Measurements from ENCODE around the gene CCDC187. TPM values are rescaled to one million over a fixed set of nuclear protein-coding genes. Genes with fewer than 3 reads are reported as not detected.
A peak's percentile ranks its signal among the peaks of the same experiment; 100 is the strongest.

CCDC187 gene
- total RNA-seq, 6 experiments from 2014 or later = 0.09 to 0.80 (median 0.62) TPM; not detected in 3

- Histone ChIP-seq H3K27me3 (no peaks in the 10 kb centered on the region), H3K36me3 (no peaks in the 10 kb centered on the region), H3K9me3 (peaks cover 0 to 4% (median 0%) of the 10 kb centered on the region in 4 donors), H3K27ac (no peak overlapping the region), H3K4me3 (no peak overlapping the region), H3K4me1 (no peaks in the 10 kb centered on the region)
- DNase-seq = no peak
- intact Hi-C loops (cut with DNase I) = no loop called here
- 80% methylated on average over 1 of the region's 12 CpGs for WGBS (ENCODE audit: insufficient coverage, low coverage, low lambda C conversion rate, missing lambda C conversion rate)
- peak; percentile 60 to 70 (median 63) for ATAC-seq
- TF ChIP-seq POLR2A (IDR thresholded peaks at IDR 0.05) = no peak
- peak; percentile 52 to 69 (median 54) for TF ChIP-seq CTCF (IDR thresholded peaks at IDR 0.05)
These were observed 8.5 kb upstream of the CCDC187 start for GRCh38 chr9:136312436-136312835.

GRCh38 chr9:136312009-136312375 lies 8.1 kb upstream of the CCDC187 start:
- no peaks in the 10 kb centered on the region for H3K4me1 ChIP-seq
- WGBS (ENCODE audit: insufficient coverage, low coverage, low lambda C conversion rate, missing lambda C conversion rate) = no CpG with 5 or more reads among the region's 10 CpGs
- peaks cover 0 to 4% (median 0%) of the 10 kb centered on the region in 4 donors for H3K9me3 ChIP-seq
- H3K4me3 ChIP-seq = no peak overlapping the region
- no peak for ATAC-seq
- no peaks in the 10 kb centered on the region for H3K36me3 ChIP-seq
- intact Hi-C loops (cut with DNase I) = no loop called here
- no peak for DNase-seq
- no peak for TF ChIP-seq POLR2A (IDR thresholded peaks at IDR 0.05)
- TF ChIP-seq CTCF (IDR thresholded peaks at IDR 0.05) = no peak
- no peak overlapping the region for H3K27ac ChIP-seq
- no peaks in the 10 kb centered on the region for H3K27me3 ChIP-seq

GRCh38 chr9:136311051-136312008 lies 7.4 kb upstream of the CCDC187 start:
- no peak for TF ChIP-seq CTCF (IDR thresholded peaks at IDR 0.05)
- no peak for TF ChIP-seq POLR2A (IDR thresholded peaks at IDR 0.05)
- intact Hi-C loops (cut with DNase I) = no loop called here

DNA sequence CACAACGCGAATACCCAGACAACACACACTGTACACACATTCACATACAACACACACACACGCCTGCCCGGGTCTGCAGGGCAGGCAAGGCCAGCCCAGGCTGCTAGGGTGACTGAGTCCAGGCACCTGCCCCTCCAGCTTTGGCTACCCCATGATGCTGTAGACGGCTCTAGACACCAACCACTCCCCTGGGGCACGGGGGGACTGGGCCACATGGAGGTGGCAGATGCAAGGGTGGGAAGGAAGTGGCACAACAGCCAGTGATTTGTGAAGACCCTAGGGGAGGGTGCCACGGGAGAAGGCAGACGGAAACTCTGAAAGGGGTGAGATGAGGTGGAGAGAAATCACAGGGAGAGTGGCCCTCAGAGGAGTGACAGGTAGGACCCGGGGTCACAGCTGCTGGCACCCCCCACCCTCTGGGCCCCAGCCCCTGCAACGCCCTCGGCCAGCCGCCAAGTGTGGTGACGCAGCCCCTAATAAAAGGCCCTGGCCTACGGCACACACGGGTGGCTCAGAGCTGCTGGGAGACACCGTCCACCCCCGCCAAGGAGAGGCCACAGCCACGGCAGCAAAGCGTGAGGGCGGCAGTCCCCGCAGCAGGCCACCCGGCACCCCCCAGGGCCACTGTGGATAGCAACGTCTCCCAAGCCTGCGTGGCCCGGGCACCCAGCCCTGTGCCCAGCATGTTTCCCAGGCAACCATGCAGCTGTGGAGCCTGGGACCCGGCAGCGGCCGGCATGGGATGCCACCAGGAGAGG lies 6.6 kb upstream of the CCDC187 start:
- intact Hi-C loops (cut with DNase I) = no loop called here
- Histone ChIP-seq H3K36me3 (no peaks in the 10 kb centered on the region), H3K27me3 (no peaks in the 10 kb centered on the region), H3K4me1 (no peaks in the 10 kb centered on the region), H3K9me3 (peaks cover 0 to 4% (median 0%) of the 10 kb centered on the region in 4 donors), H3K4me3 (no peak overlapping the region), H3K27ac (no peak overlapping the region)
- no peak for TF ChIP-seq CTCF (IDR thresholded peaks at IDR 0.05)
- TF ChIP-seq POLR2A (IDR thresholded peaks at IDR 0.05) = no peak
- 35% methylated on average over 6 of the region's 28 CpGs for WGBS (ENCODE audit: insufficient coverage, low coverage, low lambda C conversion rate, missing lambda C conversion rate)
- DNase-seq (no peak), ATAC-seq (no peak)

More at GRCh38 chr9:136311051-136312008, 7.4 kb upstream of the CCDC187 start:
- WGBS (ENCODE audit: insufficient coverage, low coverage, low lambda C conversion rate, missing lambda C conversion rate) = no CpG with 5 or more reads among the region's 23 CpGs
- ATAC-seq (peak in 1 of 4 donors; percentile 73), DNase-seq (no peak)
- Histone ChIP-seq H3K27me3 (no peaks in the 10 kb centered on the region), H3K36me3 (no peaks in the 10 kb centered on the region), H3K4me3 (no peak overlapping the region), H3K27ac (no peak overlapping the region), H3K4me1 (no peaks in the 10 kb centered on the region), H3K9me3 (peaks cover 0 to 4% (median 0%) of the 10 kb centered on the region in 4 donors)

Data from right lobe of liver (tissue), 6 donors.